Activated gamma-delta T cell treated with anti-CD3 and anti-CD28 coated beads, Interleukin-2, amount 50 U/mL, for 16 hours (primary cell): ENCODE measurements around the gene NYAP2.

Experiments
- DNase-seq: peaks from one replicate; pipeline ENCODE4 v3.0.0-alpha.2; 2020; ENCODE audit warnings: low read depth

Gene NYAP2

GRCh38 chr2:225559072-225559415 is 159.5 kb downstream of the NYAP2 start:
- no peak for DNase-seq

- no peak for DNase-seq
These were observed 167.3 kb downstream of the NYAP2 start for GRCh38 chr2:225566798-225567197.

DNA sequence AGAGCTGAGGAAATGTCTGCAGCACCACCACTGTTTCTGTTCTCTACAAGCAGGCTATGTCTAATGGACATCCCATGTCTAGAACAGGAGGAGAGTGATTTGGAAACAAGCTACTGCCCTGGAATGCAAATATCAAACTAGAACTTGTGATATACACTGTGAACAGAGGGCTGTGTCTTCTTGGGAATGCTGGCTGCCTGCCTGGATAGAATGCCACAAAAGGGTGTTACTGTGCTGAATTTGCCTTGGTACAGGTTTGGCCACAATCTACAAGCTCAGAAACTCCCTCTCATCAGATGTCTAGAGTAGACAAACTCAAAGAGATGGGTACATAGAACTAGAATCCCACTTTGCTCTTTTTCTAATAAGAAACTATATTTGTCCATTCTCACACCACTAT is 170.5 kb downstream of the NYAP2 start:
- no peak for DNase-seq

DNA sequence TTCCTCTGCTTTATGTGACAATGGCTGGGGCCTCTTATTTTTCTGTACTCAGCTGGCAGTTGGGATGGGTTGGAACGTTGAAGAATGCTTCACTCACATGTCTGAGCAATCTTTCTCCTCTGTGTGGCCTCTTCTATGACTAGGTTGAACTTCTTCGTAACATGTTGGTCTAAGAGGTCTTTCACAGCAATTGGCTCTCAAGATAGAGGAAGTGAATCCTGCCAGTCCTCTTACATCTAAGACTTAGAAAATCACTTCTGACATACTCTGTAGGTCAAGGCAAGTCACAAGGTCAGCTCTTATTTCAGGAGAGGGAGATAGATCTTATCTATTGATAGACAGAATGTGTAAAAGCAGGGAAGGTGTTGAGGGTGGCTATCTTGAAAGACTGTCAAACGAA is 174.1 kb downstream of the NYAP2 start:
- no peak for DNase-seq

DNA sequence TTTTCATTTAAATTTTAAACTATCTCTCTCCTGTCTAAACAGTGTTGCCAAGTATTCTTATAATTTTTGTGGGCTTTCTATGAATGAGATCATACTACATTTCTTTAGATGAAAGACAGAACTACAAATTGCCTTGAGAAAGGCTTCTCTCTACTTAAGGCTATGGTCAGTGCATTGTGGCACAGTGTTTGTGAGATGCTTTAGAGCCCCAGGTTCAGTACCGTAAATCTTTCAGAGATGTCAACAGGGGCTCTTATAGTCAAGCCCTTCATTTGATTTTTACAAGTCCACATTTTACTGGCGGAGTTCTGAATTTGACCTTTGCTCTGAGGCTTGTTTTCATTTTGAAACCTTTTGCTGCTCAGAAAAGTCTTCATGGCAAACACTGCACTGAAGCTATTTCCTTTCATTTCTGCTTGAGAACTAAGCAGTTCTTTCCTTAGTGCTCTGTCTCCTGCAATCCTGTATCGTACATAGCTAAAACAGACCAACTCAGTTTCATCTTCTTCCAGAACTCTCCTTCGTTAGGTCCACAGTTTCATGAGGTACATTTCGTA is 175.2 kb downstream of the NYAP2 start:
- no peak for DNase-seq

GRCh38 chr2:225581135-225581534 is 181.6 kb downstream of the NYAP2 start:
- no peak for DNase-seq

GRCh38 chr2:225581906-225582305 is 182.4 kb downstream of the NYAP2 start:
- DNase-seq, result no peak

- DNase-seq, result no peak
These were observed 183.0 kb downstream of the NYAP2 start for GRCh38 chr2:225582355-225583116.

GRCh38 chr2:225584796-225585195 is 185.3 kb downstream of the NYAP2 start:
- DNase-seq, result no peak

DNA sequence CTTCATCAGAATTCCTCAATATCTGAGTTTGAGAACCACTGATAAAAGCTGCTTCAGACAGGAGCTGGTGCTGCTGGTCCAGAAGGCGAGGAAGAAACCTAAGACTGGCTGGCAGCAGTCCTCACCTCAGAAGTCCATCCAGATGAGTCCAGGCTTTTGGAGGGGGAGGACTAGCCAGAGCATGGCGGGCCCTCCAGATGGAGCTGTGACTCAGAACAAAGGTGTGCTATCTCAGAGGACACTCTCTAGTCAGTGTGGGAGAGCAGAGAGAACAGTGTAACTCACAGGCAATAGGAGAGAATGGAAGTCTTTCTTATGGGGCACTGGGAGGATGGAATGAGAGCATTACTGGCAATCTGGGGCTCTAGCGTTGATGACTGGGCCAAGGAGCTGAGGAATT is 191.4 kb downstream of the NYAP2 start:
- DNase-seq, result no peak

DNA sequence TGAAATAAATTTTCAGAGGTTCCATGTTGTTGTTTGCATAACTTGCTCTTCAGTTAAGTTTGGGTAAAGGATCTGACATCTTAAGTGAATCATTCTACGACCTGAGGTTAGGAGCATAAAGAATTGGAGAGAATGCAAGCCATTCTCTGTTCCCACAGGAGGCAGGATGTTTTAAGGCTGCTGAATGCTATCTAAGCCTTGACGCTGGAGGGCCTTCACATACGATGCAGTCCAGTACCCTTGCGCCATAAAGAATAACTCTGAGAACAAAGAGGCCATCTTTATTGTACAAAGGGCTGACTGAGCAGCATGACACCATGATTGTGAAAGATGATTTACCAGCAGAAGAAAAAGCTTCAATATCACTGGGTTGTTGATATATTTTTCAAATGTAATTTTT is 198.4 kb downstream of the NYAP2 start:
- DNase-seq, result no peak

DNA sequence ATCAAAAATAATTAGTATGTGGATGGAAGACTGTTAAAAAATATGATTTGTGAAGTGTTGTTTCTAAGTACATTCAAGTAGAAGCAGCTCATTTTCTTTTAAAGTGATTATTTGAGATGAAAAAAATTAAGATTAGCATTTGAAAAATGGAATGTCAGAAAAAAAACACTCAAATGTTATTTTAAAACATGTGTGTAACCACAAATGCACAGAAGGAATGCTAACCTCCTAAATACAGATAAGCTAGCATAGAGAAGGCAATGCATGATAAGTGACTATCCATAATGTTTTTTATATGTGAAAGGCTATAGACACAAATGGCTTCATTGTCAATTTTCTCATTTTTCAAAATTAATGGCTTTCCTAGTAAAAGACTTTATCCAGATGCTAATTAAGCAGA is 198.9 kb downstream of the NYAP2 start:
- no peak for DNase-seq

GRCh38 chr2:225598897-225599296 is 199.4 kb downstream of the NYAP2 start:
- DNase-seq, result no peak

DNA sequence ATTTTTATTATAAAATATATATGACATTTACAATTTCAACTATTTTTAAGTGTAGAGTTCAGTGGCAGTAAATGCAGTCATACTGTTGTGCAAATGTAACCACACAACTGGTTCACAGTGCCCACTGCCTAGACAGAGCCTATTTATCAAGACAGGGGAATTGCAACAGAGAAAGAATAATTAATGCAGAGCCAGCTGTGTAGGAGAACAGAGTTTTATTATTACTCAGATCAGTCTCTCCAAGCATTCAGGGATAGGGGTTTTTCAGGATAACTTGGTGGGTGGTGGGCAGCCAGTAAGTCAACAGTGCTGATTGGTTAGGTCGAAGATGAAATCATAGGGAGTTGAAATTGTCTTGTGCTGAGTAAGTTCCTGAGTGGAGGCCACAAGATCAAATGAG is 200.3 kb downstream of the NYAP2 start:
- no peak for DNase-seq

DNA sequence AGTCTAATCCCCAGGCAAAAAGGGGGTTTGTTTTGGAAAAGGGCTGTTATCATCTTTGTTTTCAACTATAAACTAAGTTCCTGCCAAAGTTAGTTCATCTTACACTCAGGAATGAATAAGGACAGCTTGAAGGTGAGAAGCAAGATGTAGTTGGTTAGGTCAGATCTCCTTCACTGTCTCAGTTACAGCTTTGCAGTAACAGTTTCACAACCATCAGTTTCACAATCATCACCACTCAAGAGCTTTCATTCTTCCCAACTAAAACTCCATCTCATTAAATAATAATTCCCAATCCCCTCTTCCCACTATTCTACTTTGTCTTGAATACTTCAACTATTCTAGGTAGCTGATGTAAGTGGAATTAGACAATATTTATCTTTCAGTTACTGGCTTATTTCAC is 200.9 kb downstream of the NYAP2 start:
- no peak for DNase-seq

DNA sequence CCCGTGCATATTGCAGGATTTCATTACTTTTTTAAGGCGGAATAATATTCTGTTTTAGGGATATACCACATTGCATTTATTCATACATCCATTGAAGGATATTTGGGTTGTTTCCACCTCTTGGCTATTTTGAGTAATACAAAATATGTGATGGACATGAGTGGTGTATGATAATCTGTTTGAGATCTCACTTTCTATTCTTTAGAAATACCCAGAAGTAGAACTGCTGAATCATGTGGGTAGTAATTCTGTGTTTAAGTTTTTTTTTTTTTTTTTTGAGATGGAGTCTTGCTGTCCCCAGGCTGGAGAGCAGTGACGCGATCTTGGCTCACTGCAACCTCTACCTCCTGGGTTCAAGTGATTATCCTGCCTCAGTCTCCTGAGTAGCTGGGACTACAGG is 201.4 kb downstream of the NYAP2 start:
- no peak for DNase-seq

DNA sequence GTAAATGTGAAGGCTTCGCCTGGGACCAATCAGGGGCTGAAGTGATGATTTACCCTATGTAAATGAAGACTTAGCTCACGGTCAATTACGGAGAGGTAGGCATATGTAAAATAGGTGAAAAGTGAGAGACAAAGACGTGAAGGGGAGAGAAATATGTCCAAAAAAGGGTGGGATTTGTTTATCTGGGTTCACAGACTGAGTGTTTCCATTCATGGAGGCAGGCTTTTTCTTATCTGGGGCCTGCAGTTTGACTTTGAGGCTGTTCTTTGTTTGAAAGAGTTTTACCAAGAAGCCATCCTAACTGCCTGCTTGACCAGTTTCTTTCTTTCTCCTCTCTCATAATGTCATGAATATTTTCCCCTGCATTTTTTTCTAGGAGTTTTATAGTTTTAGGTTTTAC is 202.7 kb downstream of the NYAP2 start:
- no peak for DNase-seq

- DNase-seq, result no peak
These were observed 208.6 kb downstream of the NYAP2 start for GRCh38 chr2:225608136-225608535.

GRCh38 chr2:225612636-225613035 is 213.1 kb downstream of the NYAP2 start:
- DNase-seq, result no peak

GRCh38 chr2:225614915-225615314 is 215.4 kb downstream of the NYAP2 start:
- no peak for DNase-seq

DNA sequence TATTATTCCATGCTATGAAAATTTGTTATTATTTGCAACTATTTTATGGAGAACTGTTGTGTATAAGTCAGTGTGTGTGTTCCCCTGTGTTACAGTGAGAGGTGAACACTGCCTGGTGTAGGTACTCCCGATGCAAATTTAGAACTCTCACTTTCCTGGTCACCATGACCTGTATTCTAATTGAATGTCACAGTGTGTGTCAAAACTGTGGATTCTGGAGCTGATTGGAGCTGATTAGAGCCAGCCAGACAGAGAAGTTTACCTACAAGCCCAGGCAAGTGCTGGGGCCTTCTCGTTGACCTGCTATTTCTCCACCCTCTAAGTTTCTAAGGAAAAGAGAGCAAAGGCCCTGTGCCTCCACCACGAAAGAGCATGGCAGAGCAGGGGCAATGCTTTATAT is 216.0 kb downstream of the NYAP2 start:
- no peak for DNase-seq

DNA sequence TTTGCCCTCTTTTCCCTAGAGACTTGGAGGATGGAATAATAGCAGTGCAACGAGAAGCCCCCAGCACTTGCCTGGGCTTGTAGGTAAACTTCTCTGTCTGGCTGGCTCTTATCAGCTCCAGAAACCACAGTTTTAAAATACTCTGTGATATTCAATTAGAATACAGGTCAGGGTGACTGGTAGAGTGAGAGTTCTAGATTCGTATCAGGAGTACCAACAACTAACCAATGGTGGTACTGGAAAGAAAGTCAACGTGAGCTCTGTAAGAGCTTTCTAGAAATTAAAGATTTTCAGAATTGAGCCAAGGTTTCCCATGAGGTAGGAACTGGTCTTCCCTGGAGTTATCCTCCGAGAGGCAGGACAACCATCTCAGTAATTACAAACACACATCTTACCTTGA is 216.9 kb downstream of the NYAP2 start:
- DNase-seq, result no peak

DNA sequence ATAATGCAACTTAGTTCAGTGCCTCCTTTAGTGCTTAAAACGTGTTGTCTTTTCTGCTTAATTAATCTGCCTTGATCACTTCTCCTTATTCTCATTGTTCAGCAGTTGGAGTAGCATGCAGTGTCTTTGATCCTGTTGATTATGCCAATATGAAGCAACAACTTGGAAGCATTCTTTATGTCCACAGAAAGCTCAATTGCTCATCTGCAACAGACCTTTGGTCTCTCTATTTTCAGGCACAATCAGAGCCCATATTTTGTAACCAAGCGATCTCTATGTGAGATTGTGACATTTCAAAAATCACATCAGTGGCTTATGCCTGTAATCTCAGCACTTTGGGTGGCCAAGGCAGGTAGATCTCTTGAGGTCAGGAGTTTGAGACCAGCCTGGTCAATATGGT is 217.3 kb downstream of the NYAP2 start:
- no peak for DNase-seq

DNA sequence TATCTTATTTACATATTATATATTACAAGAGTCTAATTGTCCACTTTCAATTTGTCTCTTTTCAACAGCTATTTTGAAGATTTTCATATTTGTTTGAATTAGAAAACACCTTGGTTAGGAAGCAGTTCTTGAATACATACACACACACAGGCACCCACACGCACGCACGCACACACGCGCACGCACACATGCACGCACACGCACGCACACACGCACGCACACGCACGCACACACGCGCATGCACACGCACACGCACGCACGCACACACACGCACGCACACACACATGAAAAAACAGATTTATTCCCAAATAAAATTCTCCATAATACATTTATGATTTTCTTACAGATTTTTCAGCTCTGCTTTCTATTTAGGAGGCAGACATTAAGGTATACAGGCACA is 220.7 kb downstream of the NYAP2 start:
- no peak for DNase-seq
